ENCODE data around the gene UNC5A.

UNC5A gene

DNA sequence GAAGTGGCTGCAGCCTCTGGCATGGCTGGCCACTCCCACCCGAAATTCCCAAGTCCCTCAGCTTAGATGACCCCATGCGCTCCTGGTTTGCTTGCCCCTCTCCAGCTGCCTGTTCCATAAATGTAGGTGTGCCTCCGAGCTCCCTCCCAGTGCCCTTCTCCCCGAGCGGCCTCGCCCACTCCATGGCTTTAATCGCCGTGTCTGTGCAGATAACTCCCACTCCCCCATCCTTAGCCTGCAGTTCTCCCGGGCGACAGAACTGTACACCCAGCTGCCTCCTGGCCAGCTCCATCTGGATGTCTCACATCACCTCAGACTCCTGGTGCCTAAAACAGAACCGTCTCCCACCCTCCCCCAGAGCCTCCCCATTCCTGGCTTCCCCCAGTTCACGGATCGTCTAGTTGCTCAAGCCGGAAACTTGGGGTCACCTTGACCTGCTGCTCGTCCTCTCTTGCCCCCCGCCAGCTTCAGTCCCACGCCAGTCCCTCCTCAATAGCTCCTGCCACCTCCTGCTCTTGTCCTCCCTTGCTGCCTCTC is 64.7 kb downstream of the UNC5A start:
- Histone ChIP-seq H3K79me1 (ENCODE audit: low read length) (no peaks in the 10 kb centered on the region), H3K27me3 (ENCODE audit: insufficient read depth, low read length, poor library complexity) (no peaks in the 10 kb centered on the region), H2BK5ac (ENCODE audit: low read length) (no peak overlapping the region), H3K79me2 (ENCODE audit: control insufficient read depth, insufficient read depth, low read length) (no peaks in the 10 kb centered on the region), H2AK5ac (ENCODE audit: low read length) (no peak overlapping the region), H2BK120ac (ENCODE audit: low read depth, low read length) (no peak overlapping the region), H3K36me3 (ENCODE audit: control insufficient read depth, insufficient read depth, low read length) (no peaks in the 10 kb centered on the region), H3K56ac (ENCODE audit: low read length) (no peak overlapping the region), H3K4me2 (ENCODE audit: low read length) (no peak overlapping the region), H3K4ac (ENCODE audit: low read depth, low read length) (no peak overlapping the region), H3K4me1 (ENCODE audit: control insufficient read depth, low read depth, low read length) (no peaks in the 10 kb centered on the region), H3K9ac (ENCODE audit: low read length) (no peak overlapping the region), H3K18ac (ENCODE audit: low read length) (no peak overlapping the region), H3K4me3 (ENCODE audit: low read length) (no peak overlapping the region), H4K8ac (ENCODE audit: low read depth, low read length) (no peak overlapping the region), H2BK15ac (replicated peaks; ENCODE audit: low read depth) (no peak overlapping the region), H4K5ac (ENCODE audit: low read length) (no peak overlapping the region), H3K23ac (ENCODE audit: low read length) (no peak overlapping the region), H3K27ac (ENCODE audit: low read depth, low read length) (no peak overlapping the region)
- DNase-seq, result no peak
- WGBS (ENCODE audit: extremely low coverage, insufficient coverage, low lambda C conversion rate), result no CpG with 5 or more reads among the region's 17 CpGs

DNA sequence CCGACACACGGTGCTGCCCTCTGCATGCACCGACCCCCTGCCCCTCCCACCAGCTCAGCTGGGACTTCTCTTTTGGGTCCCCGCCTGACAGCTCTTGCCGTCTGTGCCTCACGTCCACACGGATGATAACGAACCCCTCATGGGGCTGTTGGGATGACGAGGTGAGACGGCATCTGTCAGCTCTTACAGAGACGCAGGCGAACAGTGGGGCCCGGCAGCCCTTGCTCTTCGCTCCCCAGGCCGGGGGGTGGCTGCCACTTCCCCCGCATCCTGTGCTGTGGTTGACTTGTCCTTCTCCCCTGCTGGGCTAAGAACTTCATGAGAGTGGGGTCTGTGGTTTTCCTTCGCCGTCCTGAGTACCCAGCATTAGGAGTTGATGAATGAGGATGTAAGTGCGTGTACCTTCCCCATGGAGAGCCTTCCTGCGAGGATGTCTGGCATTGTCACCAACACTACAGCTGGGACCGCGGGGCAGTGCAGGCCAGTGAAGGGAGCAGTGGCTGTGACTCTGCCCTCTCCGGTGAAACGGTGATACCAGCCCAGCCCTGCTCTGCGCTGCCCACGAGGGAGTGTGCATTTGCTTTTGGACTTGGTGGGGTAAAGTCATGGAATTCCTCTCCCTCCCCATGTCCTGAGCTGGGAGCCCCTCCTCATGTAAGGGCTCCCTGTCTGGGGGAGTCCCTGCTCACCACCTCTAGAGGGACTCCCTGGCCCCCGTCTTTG is 65.6 kb downstream of the UNC5A start:
- Histone ChIP-seq H3K4ac (ENCODE audit: low read depth, low read length) (no peak overlapping the region), H3K4me2 (ENCODE audit: low read length) (no peak overlapping the region), H2BK120ac (ENCODE audit: low read depth, low read length) (no peak overlapping the region), H3K27me3 (ENCODE audit: insufficient read depth, low read length, poor library complexity) (no peaks in the 10 kb centered on the region), H3K4me3 (ENCODE audit: low read length) (no peak overlapping the region), H2BK15ac (replicated peaks; ENCODE audit: low read depth) (no peak overlapping the region), H4K8ac (ENCODE audit: low read depth, low read length) (no peak overlapping the region), H4K5ac (ENCODE audit: low read length) (no peak overlapping the region), H3K36me3 (ENCODE audit: control insufficient read depth, insufficient read depth, low read length) (no peaks in the 10 kb centered on the region), H3K23ac (ENCODE audit: low read length) (no peak overlapping the region), H3K79me1 (ENCODE audit: low read length) (no peaks in the 10 kb centered on the region), H3K18ac (ENCODE audit: low read length) (no peak overlapping the region), H3K4me1 (ENCODE audit: control insufficient read depth, low read depth, low read length) (no peaks in the 10 kb centered on the region), H2BK5ac (ENCODE audit: low read length) (no peak overlapping the region), H3K27ac (ENCODE audit: low read depth, low read length) (no peak overlapping the region), H3K9ac (ENCODE audit: low read length) (no peak overlapping the region), H2AK5ac (ENCODE audit: low read length) (no peak overlapping the region), H3K79me2 (ENCODE audit: control insufficient read depth, insufficient read depth, low read length) (no peaks in the 10 kb centered on the region), H3K56ac (ENCODE audit: low read length) (no peak overlapping the region)
- WGBS (ENCODE audit: extremely low coverage, insufficient coverage, low lambda C conversion rate), result no CpG with 5 or more reads among the region's 27 CpGs
- no peak for DNase-seq

DNA sequence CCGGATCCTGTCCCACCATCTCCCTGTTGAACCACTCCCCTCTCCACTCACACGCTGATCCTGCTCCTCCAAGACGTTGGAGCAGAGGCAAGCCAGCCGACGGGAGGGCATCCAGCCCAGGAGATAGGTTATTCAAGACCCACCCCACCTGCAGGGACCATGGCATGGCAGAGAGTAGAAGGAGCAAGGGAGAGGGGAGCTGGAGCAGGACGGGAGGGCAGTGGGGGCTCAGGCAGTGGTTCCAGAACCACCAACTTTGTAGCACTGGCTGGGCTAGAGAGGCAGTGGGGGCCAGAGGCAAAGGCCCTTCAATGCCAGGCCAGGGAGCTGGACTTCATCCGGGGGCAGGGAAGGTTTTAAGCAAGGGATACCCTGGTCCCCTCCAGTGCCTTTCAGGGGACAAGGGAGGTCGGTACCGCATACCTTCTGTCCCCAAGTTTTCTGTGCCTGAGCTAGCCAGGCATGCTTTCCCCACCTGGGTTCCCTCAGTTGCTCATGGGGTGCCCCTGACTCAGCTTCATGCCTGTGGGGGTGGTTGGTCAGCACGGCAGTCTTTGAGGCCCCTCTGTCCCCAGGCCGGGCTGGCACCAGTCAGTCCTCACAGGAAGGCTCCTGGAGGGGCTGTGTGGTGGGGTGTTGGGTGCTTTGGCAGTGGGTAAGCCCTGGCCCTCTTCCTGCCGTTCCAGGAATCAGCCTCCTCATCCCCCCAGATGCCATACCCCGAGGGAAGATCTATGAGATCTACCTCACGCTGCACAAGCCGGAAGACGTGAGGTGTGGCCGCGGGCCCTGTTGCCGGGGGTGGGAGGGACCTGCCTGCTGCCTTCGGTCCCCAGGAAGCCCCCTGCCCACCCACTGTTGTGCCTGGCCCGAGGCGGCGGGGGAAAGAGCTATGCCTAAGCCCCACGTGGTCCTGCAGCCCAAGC is 66.4 kb downstream of the UNC5A start:
- H3K36me3 ChIP-seq (ENCODE audit: control insufficient read depth, insufficient read depth, low read length), result no peaks in the 10 kb centered on the region
- no peak overlapping the region for H2AK5ac ChIP-seq (ENCODE audit: low read length)
- no peak overlapping the region for H2BK5ac ChIP-seq (ENCODE audit: low read length)
- no peak overlapping the region for H3K4me3 ChIP-seq (ENCODE audit: low read length)
- no peaks in the 10 kb centered on the region for H3K27me3 ChIP-seq (ENCODE audit: insufficient read depth, low read length, poor library complexity)
- no peak overlapping the region for H3K4ac ChIP-seq (ENCODE audit: low read depth, low read length)
- no peak overlapping the region for H3K18ac ChIP-seq (ENCODE audit: low read length)
- WGBS (ENCODE audit: extremely low coverage, insufficient coverage, low lambda C conversion rate), result no CpG with 5 or more reads among the region's 24 CpGs
- H3K4me2 ChIP-seq (ENCODE audit: low read length), result no peak overlapping the region
- H3K79me2 ChIP-seq (ENCODE audit: control insufficient read depth, insufficient read depth, low read length), result no peaks in the 10 kb centered on the region
- no peak overlapping the region for H4K5ac ChIP-seq (ENCODE audit: low read length)
- H3K4me1 ChIP-seq (ENCODE audit: control insufficient read depth, low read depth, low read length), result no peaks in the 10 kb centered on the region
- H3K79me1 ChIP-seq (ENCODE audit: low read length), result no peaks in the 10 kb centered on the region
- no peak overlapping the region for H3K56ac ChIP-seq (ENCODE audit: low read length)
- no peak overlapping the region for H4K8ac ChIP-seq (ENCODE audit: low read depth, low read length)
- no peak overlapping the region for H3K23ac ChIP-seq (ENCODE audit: low read length)
- no peak overlapping the region for H2BK120ac ChIP-seq (ENCODE audit: low read depth, low read length)
- no peak for DNase-seq
- H3K9ac ChIP-seq (ENCODE audit: low read length), result no peak overlapping the region
- no peak overlapping the region for H3K27ac ChIP-seq (ENCODE audit: low read depth, low read length)
- no peak overlapping the region for H2BK15ac ChIP-seq (replicated peaks; ENCODE audit: low read depth)

DNA sequence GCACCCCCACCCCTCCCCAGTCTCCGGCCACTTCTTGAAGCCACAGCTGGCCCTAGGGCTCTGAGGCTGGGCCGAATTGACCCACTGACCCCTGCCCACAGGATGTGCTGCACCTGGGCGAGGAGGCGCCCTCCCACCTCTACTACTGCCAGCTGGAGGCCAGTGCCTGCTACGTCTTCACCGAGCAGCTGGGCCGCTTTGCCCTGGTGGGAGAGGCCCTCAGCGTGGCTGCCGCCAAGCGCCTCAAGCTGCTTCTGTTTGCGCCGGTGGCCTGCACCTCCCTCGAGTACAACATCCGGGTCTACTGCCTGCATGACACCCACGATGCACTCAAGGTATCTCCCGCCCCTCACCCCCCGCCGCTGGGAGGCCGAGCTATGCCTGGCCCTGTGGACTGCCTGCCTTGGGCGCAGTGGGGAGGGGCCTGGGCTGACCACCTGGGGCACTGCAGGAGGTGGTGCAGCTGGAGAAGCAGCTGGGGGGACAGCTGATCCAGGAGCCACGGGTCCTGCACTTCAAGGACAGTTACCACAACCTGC is 67.5 kb downstream of the UNC5A start:
- H4K8ac ChIP-seq (ENCODE audit: low read depth, low read length), result no peak overlapping the region
- H3K79me1 ChIP-seq (ENCODE audit: low read length), result no peaks in the 10 kb centered on the region
- no peaks in the 10 kb centered on the region for H3K4me1 ChIP-seq (ENCODE audit: control insufficient read depth, low read depth, low read length)
- DNase-seq, result no peak
- no peak overlapping the region for H3K56ac ChIP-seq (ENCODE audit: low read length)
- H4K5ac ChIP-seq (ENCODE audit: low read length), result no peak overlapping the region
- no peak overlapping the region for H3K18ac ChIP-seq (ENCODE audit: low read length)
- H3K4ac ChIP-seq (ENCODE audit: low read depth, low read length), result no peak overlapping the region
- H2BK120ac ChIP-seq (ENCODE audit: low read depth, low read length), result no peak overlapping the region
- no peak overlapping the region for H3K23ac ChIP-seq (ENCODE audit: low read length)
- no CpG with 5 or more reads among the region's 21 CpGs for WGBS (ENCODE audit: extremely low coverage, insufficient coverage, low lambda C conversion rate)
- no peaks in the 10 kb centered on the region for H3K36me3 ChIP-seq (ENCODE audit: control insufficient read depth, insufficient read depth, low read length)
- H3K27me3 ChIP-seq (ENCODE audit: insufficient read depth, low read length, poor library complexity), result no peaks in the 10 kb centered on the region
- no peak overlapping the region for H3K9ac ChIP-seq (ENCODE audit: low read length)
- H2BK15ac ChIP-seq (replicated peaks; ENCODE audit: low read depth), result no peak overlapping the region
- H3K4me3 ChIP-seq (ENCODE audit: low read length), result no peak overlapping the region
- no peak overlapping the region for H3K4me2 ChIP-seq (ENCODE audit: low read length)
- no peaks in the 10 kb centered on the region for H3K79me2 ChIP-seq (ENCODE audit: control insufficient read depth, insufficient read depth, low read length)
- H2BK5ac ChIP-seq (ENCODE audit: low read length), result no peak overlapping the region
- no peak overlapping the region for H3K27ac ChIP-seq (ENCODE audit: low read depth, low read length)
- no peak overlapping the region for H2AK5ac ChIP-seq (ENCODE audit: low read length)

DNA sequence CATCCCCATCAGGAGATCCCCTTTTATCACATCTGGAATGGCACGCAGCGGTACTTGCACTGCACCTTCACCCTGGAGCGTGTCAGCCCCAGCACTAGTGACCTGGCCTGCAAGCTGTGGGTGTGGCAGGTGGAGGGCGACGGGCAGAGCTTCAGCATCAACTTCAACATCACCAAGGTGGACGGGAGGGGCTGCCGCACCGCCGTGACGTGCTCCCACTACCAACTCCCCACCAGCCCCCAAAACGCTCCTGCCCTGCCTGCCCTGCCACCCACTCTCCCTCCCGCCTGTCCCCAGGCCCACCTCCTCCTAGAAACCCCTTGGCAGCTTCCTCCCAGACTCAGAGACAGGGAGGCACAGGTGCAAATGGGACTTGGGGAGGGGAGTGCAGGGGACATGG is 68.1 kb downstream of the UNC5A start:
- Histone ChIP-seq H3K4me3 (ENCODE audit: low read length) (no peak overlapping the region), H3K9ac (ENCODE audit: low read length) (no peak overlapping the region), H3K4me1 (ENCODE audit: control insufficient read depth, low read depth, low read length) (no peaks in the 10 kb centered on the region), H3K27me3 (ENCODE audit: insufficient read depth, low read length, poor library complexity) (no peaks in the 10 kb centered on the region), H2BK120ac (ENCODE audit: low read depth, low read length) (no peak overlapping the region), H3K4ac (ENCODE audit: low read depth, low read length) (no peak overlapping the region), H4K5ac (ENCODE audit: low read length) (no peak overlapping the region), H3K79me2 (ENCODE audit: control insufficient read depth, insufficient read depth, low read length) (no peaks in the 10 kb centered on the region), H3K23ac (ENCODE audit: low read length) (no peak overlapping the region), H3K27ac (ENCODE audit: low read depth, low read length) (no peak overlapping the region), H4K8ac (ENCODE audit: low read depth, low read length) (no peak overlapping the region), H3K4me2 (ENCODE audit: low read length) (no peak overlapping the region), H3K56ac (ENCODE audit: low read length) (no peak overlapping the region), H2AK5ac (ENCODE audit: low read length) (no peak overlapping the region), H3K36me3 (ENCODE audit: control insufficient read depth, insufficient read depth, low read length) (no peaks in the 10 kb centered on the region), H3K79me1 (ENCODE audit: low read length) (no peaks in the 10 kb centered on the region), H2BK5ac (ENCODE audit: low read length) (no peak overlapping the region), H3K18ac (ENCODE audit: low read length) (no peak overlapping the region), H2BK15ac (replicated peaks; ENCODE audit: low read depth) (no peak overlapping the region)
- DNase-seq, result no peak
- no CpG with 5 or more reads among the region's 12 CpGs for WGBS (ENCODE audit: extremely low coverage, insufficient coverage, low lambda C conversion rate)
